PC-9 (cell line): ENCODE results near the gene PAX7. TPM values are rescaled to one million over a fixed set of nuclear protein-coding genes. Genes with fewer than 3 reads are reported as not detected.

ENCODE experiments used
- BruUV-seq: library from RNA; stranded (reverse); fragments of 400-500 nt; replicated peaks from 2 replicates; lab custom pipeline; 2021; lab: Mats Ljungman, UMichigan
- CTCF ChIA-PET: fragments of 300-600 bp; sonication (Branson Sonifier 250); formaldehyde crosslinking; loops from one replicate; lab custom pipeline; 2022; ENCODE audit warnings: antibody characterized with exemption; lab: Charles Lee
- POLR2A ChIA-PET: fragments of 300-600 bp; sonication (Branson Sonifier 250); formaldehyde crosslinking; loops from one replicate; lab custom pipeline; 2022; ENCODE audit warnings: antibody characterized with exemption; ENCODE audit not compliant: unreplicated experiment; lab: Charles Lee
- DNase-seq, 2 experiments: peaks; one replicate each; pipeline versions ENCODE4 v3.0.0 to v3.0.0-alpha.2; 2015 to 2022; ENCODE audit warnings: mixed read lengths in 1 of 2
- H2AFZ ChIP-seq: fragments of 200-600 bp; sonication (generic); 2 replicates; pipeline ENCODE4 v1.8.1; 2017; ENCODE audit warnings: antibody characterized with exemption
- H3F3A ChIP-seq: fragments of 200-600 bp; sonication (generic); 2 replicates; pipeline ENCODE4 v1.8.1; 2017; ENCODE audit warnings: antibody characterized with exemption, mild to moderate bottlenecking, low read depth; ENCODE audit not compliant: insufficient read depth
- H3K27ac ChIP-seq: fragments of 200-600 bp; sonication (generic); 2 replicates; pipeline ENCODE4 v1.6.1; 2016; ENCODE audit warnings: mixed run types
- H3K27me3 ChIP-seq: fragments of 200-600 bp; sonication (generic); 2 replicates; pipeline ENCODE4 v1.6.1; 2016; ENCODE audit warnings: low read depth, mixed run types; ENCODE audit not compliant: insufficient read depth
- H3K36me3 ChIP-seq: fragments of 200-600 bp; sonication (generic); 2 replicates; pipeline ENCODE4 v1.6.1; 2016; ENCODE audit warnings: low read depth, mixed run types
- H3K4me1 ChIP-seq: fragments of 200-600 bp; sonication (generic); replicated peaks from 2 replicates; pipeline ENCODE4 v1.6.1; 2016; ENCODE audit warnings: mixed run types; ENCODE audit not compliant: insufficient read depth
- H3K4me2 ChIP-seq: fragments of 200-600 bp; sonication (generic); 2 replicates; pipeline ENCODE4 v1.6.1; 2017; ENCODE audit warnings: mixed run types
- H3K4me3 ChIP-seq: fragments of 200-600 bp; sonication (generic); 2 replicates; pipeline ENCODE4 v1.6.1; 2016; ENCODE audit warnings: mixed run types
- H3K79me2 ChIP-seq: fragments of 200-600 bp; sonication (generic); 2 replicates; pipeline ENCODE4 v1.6.1; 2017; ENCODE audit warnings: low read depth, mixed run types
- H3K9me2 ChIP-seq: fragments of 200-600 bp; sonication (generic); 2 replicates; pipeline ENCODE4 v1.8.1; 2017; ENCODE audit warnings: mild to moderate bottlenecking; ENCODE audit not compliant: insufficient read depth
- H3K9me3 ChIP-seq: fragments of 200-600 bp; sonication (generic); 2 replicates; pipeline ENCODE4 v1.8.1; 2016; ENCODE audit warnings: low read depth; ENCODE audit not compliant: insufficient read depth
- H4K20me1 ChIP-seq: fragments of 200-600 bp; sonication (generic); 2 replicates; pipeline ENCODE4 v1.8.1; 2017; ENCODE audit not compliant: insufficient read depth
- CTCF ChIP-seq: fragments of 200-600 bp; sonication (generic); conservative IDR thresholded peaks from 2 replicates; pipeline ENCODE4 v1.6.1; 2017; ENCODE audit warnings: mixed run types, antibody characterized with exemption, mild to moderate bottlenecking, moderate library complexity
- EZH2 ChIP-seq: fragments of 200-600 bp; sonication (generic); IDR thresholded peaks from 2 replicates; pipeline ENCODE4 v1.8.0; 2017; ENCODE audit warnings: antibody characterized with exemption, low read depth
- intact Hi-C: fragments of 100-400 bp; cut with micrococcal nuclease; formaldehyde crosslinking; loops from one replicate; pipeline ENCODE4 v1.10.0; 2022; ENCODE audit not compliant: unreplicated experiment
- total RNA-seq: library from RNA; stranded (reverse); gene quantifications from 2 replicates; pipeline ENCODE4 v1.2.3, GENCODE V29; 2021

The PAX7 gene
- total RNA-seq, 1 experiment from 2014 or later = not detected

- H3K79me2 ChIP-seq = no peaks in the 10 kb centered on the region
- CTCF ChIA-PET = no interaction called here
- BruUV-seq = no TSS peak
- H3F3A ChIP-seq = no peaks in the 10 kb centered on the region
- no peaks in the 10 kb centered on the region for H4K20me1 ChIP-seq
- DNase-seq = no peak
- intact Hi-C loops = no loop called here
- H3K4me3 ChIP-seq = no peak overlapping the region
- H3K9me3 ChIP-seq = no peaks in the 10 kb centered on the region
- no peaks in the 10 kb centered on the region for H3K9me2 ChIP-seq
- H2AFZ ChIP-seq = no peak overlapping the region
- no peak overlapping the region for H3K4me2 ChIP-seq
- no peak overlapping the region for H3K27ac ChIP-seq
- H3K27me3 ChIP-seq = peaks cover 76% of the 10 kb centered on the region
- no peak for TF ChIP-seq EZH2
- TF ChIP-seq CTCF = no peak
- no peaks in the 10 kb centered on the region for H3K4me1 ChIP-seq
- POLR2A ChIA-PET = no interaction called here
- no peaks in the 10 kb centered on the region for H3K36me3 ChIP-seq
Measured at GRCh38 chr1:18789246-18789645, 158.6 kb downstream of the PAX7 start.

GRCh38 chr1:18792747-18793146 lies 162.1 kb downstream of the PAX7 start:
- no peaks in the 10 kb centered on the region for H3K4me1 ChIP-seq
- no peak for DNase-seq
- H3K79me2 ChIP-seq = no peaks in the 10 kb centered on the region
- H3K4me3 ChIP-seq = no peak overlapping the region
- BruUV-seq = no TSS peak
- no peaks in the 10 kb centered on the region for H3F3A ChIP-seq
- no peaks in the 10 kb centered on the region for H3K9me2 ChIP-seq
- TF ChIP-seq CTCF = no peak
- no peak for TF ChIP-seq EZH2
- peaks cover 62% of the 10 kb centered on the region for H3K27me3 ChIP-seq
- intact Hi-C loops = no loop called here
- no peak overlapping the region for H3K27ac ChIP-seq
- no peaks in the 10 kb centered on the region for H3K36me3 ChIP-seq
- POLR2A ChIA-PET = no interaction called here
- H4K20me1 ChIP-seq = no peaks in the 10 kb centered on the region
- H3K4me2 ChIP-seq = no peak overlapping the region
- CTCF ChIA-PET = interaction anchor here (0.6 kb wide), 1 partner anchor 206 kb away, joined by 3 read pairs; no protein-coding TSS in a partner anchor
- H2AFZ ChIP-seq = no peak overlapping the region
- H3K9me3 ChIP-seq = no peaks in the 10 kb centered on the region

- no peak for DNase-seq
- Histone ChIP-seq H4K20me1 (no peaks in the 10 kb centered on the region), H3F3A (no peaks in the 10 kb centered on the region), H3K36me3 (no peaks in the 10 kb centered on the region), H3K9me3 (no peaks in the 10 kb centered on the region), H3K4me3 (no peak overlapping the region), H2AFZ (no peak overlapping the region), H3K27me3 (peaks cover 62% of the 10 kb centered on the region), H3K27ac (no peak overlapping the region), H3K79me2 (no peaks in the 10 kb centered on the region), H3K4me1 (no peaks in the 10 kb centered on the region), H3K4me2 (no peak overlapping the region), H3K9me2 (no peaks in the 10 kb centered on the region)
- ChIA-PET CTCF (interaction anchor here (0.6 kb wide), 1 partner anchor 206 kb away, joined by 3 read pairs; no protein-coding TSS in a partner anchor), POLR2A (interaction anchor here (0.6 kb wide), 1 partner anchor 325 kb away, joined by 4 read pairs; no protein-coding TSS in a partner anchor)
- TF ChIP-seq EZH2 = no peak
- TF ChIP-seq CTCF = no peak
- intact Hi-C loops = no loop called here
- BruUV-seq = no TSS peak
Measured at GRCh38 chr1:18793164-18793563, 162.5 kb downstream of the PAX7 start.
